ENCODE measurements around the gene MELK.
"Not testable (repeated sequence)": the region's sequence is repeated elsewhere in the genome, so short reads cannot be mapped to it uniquely, and the experiment has no call there.

The MELK gene

DNA sequence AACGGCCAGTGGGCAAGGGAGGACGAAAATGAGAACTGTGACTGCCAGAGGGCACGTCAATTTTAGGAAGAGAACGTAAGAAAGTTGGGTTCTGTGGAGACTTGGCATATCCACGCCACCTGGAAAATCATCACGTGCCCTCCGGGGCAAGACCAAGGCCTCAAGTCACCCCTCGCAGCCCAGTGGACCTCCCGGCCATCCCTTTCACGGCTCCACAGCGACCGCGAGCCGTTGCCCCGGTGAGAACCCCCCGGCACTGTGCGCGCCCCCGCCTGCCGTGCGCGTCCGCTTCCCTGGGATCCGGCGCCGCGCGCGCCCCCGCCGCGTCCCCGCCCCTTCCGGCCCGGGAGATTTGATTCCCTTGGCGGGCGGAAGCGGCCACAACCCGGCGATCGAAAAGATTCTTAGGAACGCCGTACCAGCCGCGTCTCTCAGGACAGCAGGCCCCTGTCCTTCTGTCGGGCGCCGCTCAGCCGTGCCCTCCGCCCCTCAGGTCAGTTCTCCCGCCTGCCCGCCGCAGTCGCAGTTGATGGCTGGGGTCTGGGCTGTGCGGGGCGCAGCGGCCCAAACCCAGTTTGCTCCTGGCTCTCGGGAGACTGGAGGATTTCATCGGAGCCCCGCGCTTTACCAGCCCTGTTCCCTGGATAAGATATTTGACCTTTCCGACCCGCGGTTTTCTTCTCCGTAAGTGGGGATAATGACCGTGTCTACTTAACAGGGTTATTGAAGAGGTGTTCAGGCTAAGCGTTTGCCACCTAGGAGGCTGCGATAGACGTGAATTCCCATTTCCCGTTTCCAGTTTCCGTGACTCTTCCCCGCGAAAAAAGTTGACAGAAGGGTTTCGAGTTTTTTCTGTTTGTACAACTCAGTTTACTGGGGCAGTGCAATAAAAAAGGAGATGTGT lies at the start of gene MELK:
Gene MELK (plus strand): TSS at position 381 of the 904 bp plus-strand sequence. CDS start 8,787 bp downstream, outside the sequence.
- peak; percentile 79 for DNase-seq

DNA sequence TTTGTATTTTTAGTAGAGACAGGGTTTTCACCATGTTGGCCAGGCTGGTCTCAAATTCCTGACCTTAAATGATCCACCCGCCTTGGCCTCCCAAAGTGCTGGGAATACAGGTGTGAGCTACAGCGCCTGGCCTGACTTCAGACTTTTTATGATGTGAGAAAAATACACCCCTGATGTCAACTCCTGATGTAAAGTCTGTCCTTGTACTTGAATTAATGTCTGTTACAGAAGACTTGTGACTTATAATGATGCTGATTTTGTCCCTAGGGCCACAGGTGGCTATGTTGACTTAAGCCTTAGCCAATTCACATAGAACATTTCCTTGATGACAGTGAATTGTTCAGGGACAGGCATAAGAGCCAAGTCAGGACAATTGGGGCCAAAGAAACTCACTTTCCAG lies 42.5 kb upstream of the MELK start:
- peak; percentile 33 for DNase-seq

DNA sequence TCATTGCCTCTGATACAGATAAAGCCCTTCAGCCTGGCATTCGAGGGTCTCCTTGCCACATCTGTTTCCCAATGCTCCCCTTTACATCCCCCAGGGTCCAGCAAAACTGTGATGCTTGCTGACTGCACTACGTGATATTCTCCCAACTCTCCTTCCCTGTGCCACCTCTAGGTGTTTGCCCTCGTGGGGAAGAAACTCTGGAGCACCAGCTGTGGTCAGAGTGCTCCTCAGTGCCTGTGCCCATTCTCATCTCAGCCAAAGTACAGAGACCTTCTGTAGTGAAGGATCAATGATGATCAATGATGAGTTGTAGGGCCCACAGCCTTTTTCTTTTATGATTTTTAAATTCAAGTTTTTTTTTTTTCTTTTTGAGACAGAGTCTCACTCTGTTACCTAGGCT lies 40.3 kb upstream of the MELK start:
- no peak for DNase-seq

DNA sequence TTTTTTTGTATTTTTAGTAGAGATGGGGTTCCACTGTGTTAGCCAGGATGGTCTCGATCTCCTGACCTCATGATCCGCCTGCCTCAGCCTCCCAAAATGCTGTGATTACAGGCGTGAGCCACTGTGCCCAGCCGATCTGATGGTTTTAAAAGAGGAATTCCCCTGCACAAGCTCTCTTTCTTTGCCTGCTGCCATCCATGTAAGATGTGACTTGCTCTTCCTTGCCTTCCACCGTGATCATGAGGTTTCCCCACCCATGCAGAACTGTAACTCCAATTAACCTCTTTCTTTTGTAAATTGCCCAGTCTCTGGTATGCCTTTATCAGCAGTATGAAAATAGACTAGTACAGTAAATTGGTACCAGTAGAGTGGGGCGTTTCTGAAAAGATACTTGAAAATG lies 39.0 kb upstream of the MELK start:
- DNase-seq: not testable (repeated sequence)

DNA sequence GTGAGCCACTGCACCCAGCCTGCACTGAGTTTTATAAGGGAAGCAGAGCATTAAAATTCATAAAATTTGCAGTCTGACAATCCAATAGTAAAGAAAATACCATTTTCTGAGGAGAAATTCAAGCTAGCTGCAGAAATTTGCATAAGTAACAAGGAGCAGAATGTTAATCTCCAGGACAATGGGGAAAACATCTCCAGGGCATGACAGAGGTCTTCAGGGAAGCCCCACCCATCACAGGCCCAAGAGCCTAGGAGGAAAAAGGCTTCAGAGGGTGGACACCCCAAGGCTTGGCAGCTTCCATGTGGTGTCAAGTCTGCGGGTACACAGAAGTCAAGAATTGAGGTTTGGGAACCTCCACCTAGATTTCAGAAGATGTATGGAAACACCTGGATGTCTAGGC lies 37.6 kb upstream of the MELK start:
- DNase-seq: no peak

DNA sequence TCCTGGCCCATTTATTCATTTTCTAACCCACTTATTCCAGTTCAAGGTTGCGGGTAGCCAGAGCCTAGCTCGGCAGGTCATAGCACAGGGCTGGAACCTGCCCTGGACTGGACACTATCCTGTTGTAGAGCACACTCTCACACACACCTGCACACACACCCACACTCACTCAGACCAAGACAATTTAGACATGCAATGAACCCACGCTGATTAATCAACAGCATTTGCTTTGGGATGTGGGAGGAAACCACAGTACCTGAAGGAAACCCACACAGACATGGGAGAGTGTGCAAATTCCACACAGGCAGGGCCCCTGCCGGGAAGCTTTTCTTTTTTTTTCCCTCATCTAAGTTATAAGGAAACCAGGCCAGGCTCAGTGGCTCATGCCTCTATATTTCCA lies 34.8 kb upstream of the MELK start:
- DNase-seq: no peak

DNA sequence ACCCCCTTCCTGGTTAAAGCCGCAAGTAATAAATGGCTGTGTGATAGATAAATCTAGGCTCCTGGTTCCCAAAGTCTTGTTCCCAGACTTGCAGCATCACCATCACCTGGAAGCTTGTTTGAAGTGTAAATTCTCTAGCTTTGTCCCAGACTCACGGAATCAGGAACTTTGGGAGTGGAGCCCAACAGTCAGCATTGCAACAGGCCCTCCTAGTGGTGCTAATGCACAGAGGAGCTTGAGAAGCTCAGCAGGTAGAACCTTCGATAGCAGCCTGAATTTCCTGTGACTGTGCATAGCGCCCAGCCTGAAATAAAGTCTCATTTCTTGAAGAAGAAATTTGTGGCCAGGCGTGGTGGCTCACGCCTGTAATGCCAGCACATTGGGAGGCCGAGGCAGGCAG lies 30.3 kb upstream of the MELK start:
- DNase-seq: no peak

DNA sequence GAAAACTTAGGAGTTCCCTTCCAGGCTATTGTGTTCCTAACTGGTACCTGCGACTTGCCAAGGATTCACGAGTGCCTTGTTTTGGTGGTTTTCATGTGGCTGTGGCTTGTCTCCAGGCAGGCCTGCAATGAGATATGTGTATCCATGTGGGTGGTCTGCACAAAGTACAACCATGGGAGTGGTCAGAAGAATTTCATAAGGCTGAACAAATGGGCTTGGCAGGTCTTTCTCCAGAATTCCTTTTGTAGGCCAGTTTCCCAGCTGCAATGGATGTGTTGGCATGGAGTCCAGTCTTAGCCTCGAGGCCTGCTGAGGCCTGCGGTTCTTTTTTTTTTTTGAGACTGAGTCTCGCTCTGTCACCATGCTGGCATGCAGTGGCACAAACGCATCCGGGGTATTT lies 28.8 kb upstream of the MELK start:
- no peak for DNase-seq

DNA sequence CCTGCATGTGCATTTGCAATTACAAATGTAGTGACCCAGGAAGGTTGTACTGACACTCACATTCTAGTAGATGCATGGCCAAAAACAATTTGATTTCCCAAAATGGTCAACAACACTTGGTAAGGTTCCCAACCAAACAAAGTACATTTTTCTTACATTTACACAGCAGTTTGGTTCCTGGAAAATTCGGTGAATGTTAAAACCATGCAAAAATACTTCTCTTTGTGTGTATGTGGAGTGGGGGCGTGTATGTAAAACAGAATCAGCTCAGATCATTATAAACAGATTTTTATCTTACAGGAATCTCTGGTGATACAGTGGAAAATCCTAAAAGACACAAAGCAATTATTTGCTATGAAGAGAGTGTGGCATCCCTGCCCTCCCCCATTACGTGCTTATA lies 25.1 kb upstream of the MELK start:
- DNase-seq: no peak

DNA sequence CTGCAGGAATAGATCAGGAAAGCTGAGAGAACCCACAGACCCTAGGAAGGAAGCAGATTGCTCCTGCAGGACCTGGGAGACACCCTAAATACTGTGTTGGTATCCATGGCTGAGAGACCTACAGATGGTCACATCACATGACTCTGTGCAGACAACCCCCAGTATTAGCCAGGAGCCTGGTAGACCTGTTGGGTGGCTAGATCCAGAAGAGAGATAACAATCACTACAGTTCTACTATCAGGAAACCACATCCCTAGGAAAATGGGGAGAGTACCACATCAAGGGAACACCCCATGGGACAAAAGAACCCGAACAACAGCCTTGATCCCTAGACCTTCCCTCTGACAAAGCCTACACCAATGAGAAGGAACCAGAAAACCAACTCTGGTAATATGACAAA lies 24.2 kb upstream of the MELK start:
- DNase-seq: no peak

DNA sequence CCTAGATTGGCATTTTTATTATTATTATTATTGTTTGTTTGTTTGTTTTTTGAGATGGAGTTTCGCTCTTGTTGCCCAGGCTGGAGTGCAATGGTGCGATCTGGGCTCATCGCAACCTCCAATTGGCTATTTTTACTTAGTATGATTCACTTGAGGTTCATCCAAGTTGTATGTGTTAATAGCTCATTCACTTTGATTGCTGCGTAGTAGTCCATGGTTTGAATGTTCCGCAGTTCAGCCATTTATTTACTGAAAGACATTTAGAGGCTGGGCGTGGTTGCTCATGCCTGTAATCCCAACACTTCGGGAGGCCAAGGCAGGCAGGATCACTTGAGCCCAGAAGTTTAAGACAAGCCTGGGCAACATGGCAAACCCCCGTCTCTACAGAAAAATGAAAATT lies 22.6 kb upstream of the MELK start:
- no peak for DNase-seq

DNA sequence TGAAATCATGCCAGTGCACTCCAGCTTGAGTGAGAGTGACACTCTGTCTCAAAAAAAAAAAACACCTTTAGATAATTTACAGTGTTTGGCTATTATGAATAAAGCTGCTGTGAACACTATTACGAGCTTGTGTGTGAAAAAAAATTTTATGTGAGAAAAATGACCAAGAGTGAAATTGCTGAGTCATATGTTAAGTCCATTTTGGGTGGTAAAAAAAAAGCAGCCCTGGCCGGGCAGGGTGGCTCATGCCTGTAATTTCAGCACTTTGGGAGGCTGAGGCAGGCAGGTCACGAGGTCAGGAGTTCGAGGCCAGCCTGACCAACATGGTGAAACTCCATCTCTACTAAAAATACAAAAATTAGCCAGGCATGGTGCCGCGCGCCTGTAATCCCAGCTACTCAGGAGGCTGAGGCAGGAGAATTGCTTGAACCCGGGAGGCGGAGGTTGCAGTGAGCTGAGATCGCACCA lies 22.0 kb upstream of the MELK start:
- DNase-seq: not testable (repeated sequence)

DNA sequence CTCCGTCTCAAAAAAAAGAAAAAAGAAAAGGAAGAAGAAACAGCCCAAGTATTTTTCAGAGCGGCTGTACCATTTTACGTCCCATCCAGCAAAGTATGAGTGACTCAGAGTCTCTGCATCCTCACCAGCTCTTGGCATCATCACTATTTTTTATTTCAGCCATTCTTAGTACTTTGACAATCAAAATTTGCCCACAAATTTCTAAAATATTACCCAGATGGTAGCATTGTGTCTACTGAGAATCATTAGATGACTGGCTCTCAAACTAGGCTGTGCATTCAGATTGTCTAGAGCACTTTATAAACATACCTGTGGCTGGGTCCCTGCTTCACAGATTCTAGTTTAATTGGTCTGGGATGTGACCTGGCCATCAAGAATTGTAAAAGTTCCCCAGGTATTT lies 21.6 kb upstream of the MELK start:
- DNase-seq: no peak

DNA sequence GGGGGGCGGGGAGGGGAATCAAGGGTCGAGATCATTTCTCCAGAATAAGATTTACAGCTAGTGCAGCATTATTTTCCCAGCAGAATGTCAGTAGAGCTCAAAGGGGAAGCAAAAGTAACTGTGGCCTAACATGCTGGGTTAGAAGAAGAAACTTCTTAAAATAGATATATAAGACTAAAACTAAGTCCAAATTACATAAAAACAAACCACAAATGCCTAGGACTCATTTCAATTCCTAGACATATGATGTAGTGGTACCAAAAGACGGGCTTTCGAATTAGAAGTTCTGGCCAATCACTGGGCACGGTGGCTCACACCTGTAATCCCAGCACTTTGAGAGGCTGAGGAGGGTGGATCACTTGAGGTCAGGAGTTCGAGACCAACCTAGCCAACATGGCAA lies 20.8 kb upstream of the MELK start:
- no peak for DNase-seq

DNA sequence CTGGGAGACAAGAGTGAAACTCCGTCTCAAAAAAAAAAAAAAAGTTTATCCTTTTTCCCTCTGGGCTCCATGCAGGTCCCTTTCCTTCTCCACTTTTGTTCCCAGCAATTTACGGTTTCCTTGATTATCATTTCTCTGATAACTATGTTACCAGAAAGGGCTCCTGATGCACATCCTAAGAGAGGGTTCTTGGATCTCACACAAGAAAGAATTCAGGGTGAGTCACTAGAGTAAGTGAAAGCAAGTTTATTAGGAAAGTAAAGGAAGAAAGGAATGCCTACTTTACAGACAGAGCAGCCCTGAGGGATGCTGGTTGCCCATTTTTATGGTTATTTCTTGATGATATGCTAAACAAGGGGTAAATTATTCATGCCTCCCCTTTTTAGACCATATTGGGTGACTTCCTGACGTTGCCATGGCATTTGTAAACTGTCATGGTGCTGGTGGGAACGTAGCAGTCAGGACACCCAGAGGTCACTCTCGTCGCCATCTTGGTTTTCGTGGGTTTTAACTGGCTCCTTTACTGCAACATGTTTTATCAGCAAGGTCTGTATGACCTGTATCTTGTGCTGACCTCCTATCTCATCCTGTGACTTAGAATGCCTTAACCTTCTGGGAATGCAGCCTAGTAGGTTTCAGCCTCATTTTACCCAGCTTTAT lies 13.5 kb upstream of the MELK start:
- DNase-seq: no peak

DNA sequence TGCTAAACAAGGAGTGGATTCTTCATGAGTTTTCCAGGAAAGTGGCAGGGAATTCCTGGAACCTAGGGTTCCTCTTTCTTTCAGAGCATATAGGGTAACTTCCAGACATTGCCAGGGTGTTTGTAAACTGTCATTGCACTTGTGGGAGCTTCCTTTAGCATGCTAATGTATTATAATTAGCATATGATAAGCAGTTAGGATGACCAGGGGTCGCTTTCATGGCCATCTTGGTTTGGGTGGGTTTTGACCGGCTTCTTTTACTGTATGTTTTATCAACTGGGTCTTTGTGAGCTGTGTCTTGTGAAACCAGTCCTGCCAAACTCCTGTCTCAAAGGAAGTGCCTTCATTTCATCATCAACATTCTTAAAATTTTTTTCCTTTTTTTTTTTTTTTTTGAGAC lies 11.9 kb upstream of the MELK start:
- no peak for DNase-seq

DNA sequence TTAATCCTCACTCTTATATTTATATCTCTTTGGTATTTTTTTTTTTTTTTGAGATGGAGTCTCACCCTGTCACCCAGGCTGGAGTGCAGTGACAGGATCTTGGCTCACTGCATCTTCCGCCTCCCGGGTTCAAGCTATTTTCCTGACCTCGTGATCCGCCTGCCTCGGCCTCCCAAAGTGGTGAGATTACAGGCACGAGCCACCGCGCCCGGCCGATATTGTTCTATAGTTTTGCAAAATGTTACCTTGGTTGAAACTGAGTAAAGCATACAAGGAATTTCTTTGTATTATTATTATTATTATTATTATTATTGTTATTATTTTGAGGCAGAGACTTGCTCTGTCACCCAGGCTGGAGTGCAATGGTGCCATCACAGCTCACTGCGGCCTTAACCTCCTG lies 9.9 kb upstream of the MELK start:
- not testable (repeated sequence) for DNase-seq

DNA sequence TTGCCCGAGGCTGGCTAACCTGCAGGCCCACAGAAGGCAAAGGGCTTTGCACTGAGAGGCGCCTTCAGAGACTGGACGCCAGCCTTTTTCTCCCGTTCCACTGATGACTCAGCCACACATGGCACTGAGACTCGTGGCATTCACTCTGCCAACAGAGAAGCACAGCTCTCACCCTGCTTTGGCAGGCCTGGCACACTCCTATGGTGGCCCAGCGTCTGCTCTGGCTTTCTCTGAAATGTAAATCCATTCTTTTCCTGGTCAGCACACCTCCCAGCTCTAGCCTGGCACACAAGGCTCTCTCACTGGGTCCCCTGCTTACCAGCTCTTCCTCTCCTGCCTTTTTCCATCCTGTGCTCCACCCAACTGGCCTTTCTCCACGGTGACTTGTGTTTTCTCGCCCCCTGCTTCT lies 5.9 kb upstream of the MELK start:
- DNase-seq: no peak

DNA sequence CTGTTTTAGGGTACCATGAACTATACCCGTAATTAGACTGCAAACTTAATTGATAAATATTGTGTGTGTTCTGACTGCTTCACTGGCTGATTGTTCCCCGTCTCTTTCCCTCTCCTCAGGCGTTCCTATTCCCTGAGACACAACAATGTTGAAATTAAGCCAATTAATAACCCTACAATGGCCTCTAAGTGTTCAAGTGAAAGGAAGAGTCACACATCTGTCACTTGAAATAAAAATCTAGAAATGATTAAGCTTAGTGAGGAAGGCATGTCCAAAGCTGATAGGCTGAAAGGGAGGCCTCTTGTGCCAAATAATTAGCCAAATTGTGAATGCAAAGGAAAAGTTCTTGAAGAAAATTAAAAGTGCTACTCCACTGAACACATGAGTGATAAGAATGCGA lies 4.0 kb upstream of the MELK start:
- DNase-seq: not testable (repeated sequence)

DNA sequence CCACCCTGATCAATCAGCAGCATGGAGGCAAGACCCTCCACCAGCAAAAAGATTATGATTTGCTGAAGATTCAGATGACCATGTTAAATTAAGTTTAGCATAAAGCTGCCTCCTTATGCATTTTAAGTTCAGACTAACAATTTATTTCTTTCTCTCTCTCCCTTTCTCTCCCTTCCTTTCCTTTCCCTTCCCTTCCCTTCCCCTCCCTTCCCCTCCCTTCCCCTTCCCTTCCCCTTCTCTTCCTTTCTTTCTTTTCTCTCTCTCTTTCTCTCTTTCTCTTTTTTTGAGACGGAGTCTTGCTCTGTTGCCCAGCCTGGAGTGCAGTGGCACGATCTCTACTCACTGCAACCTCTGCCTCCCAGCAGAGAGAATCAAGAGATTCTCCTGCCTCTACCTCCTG lies 1.4 kb upstream of the MELK start:
- DNase-seq: no peak

DNA sequence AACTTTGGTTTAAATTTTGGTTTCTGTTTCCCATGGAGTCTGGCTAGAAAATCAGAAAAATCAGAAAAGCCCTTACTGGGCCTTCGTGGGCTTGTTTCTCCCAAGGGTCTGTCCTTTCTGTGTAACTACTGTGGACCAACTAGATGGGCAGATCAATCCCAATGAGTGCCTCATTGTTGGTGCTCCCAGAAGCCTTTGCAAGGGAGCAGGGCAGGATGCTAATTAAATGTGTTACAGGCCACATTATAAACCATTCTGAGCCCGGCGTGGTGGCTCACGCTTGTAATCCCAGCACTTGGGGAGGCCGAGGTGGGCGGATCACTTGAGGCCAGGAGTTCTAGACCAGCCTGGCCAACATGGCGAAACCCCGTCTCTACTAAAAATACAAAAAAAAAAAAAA lies 1.4 kb downstream of the MELK start:
- DNase-seq: not testable (repeated sequence)

DNA sequence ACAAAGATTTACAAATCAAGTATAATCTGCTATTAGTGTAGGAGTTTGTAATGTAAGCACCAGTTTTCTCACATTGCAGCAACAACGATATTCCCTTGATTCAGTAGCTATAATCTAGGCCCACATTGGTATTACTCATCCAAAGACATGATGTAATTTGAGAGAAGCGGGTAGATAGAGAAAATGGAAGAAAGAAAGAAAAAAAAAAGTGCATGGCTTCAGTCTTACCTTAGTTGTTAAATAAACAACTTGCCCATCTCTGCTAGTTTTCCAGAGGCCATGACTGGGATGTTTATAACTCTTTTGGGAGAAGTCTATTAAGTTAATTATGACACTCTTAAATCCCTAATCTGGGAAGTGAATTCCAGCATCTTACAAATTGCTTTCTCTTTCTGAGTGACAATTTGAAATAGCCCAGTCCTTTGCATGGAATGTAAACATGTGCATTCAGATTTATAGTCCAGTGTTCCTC lies 2.8 kb downstream of the MELK start:
- DNase-seq: no peak

DNA sequence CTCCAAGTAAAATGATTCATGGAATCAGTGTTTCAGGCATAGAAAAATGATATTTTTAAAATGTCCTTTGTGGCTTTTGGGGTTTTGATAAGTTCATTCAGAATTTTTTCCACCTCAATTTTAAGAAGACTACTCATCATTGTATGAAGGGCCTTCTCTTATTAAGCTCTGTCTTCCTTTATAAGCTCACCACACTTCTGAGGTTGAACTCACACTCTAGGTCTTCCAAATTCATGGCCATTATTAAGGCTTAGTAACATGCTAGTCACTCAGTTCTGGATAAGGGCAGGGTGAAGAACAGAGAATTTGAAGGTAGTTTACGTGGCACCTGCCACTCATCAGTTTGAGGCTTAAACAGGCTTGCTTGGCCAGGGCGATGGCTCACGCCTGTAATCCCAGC lies 4.2 kb downstream of the MELK start:
- DNase-seq: no peak
